HG03159 (cell line): ENCODE results near the gene MCTP1.
"Not testable (repeated sequence)": the region's sequence is repeated elsewhere in the genome, so short reads cannot be mapped to it uniquely, and the experiment has no call there.

Experiments
- ATAC-seq: cut with Tn5 transposase; IDR thresholded peaks from one replicate; pipeline ENCODE4 v1.9.1; 2021; ENCODE audit warnings: mild to moderate bottlenecking, moderate library complexity; ENCODE audit not compliant: unreplicated experiment

Gene MCTP1

GRCh38 chr5:95191330-95191729 lies 93.6 kb downstream of the MCTP1 start:
- ATAC-seq, result peak; percentile 93

DNA sequence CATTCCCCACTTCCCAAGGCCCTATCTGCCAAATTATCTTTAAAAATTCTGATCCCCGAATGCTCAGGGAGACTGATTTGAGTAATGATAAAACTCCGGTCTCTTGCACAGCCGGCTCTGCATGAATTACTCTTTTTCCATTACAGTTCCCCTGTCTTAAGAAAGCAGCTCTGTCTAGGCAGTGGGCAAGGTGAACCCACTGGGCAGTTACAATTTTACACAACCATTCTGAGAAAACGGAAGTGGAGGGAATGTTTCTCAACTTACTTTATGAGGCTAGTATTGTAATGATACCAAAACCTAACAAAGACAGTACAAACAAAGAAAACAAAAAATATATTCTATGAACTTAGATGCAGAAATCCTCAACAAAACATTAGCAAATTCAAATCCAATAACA lies 100.0 kb downstream of the MCTP1 start:
- no peak for ATAC-seq

GRCh38 chr5:95181644-95182043 lies 103.2 kb downstream of the MCTP1 start:
- no peak for ATAC-seq

GRCh38 chr5:95178046-95178651 lies 106.7 kb downstream of the MCTP1 start:
- ATAC-seq, result no peak

DNA sequence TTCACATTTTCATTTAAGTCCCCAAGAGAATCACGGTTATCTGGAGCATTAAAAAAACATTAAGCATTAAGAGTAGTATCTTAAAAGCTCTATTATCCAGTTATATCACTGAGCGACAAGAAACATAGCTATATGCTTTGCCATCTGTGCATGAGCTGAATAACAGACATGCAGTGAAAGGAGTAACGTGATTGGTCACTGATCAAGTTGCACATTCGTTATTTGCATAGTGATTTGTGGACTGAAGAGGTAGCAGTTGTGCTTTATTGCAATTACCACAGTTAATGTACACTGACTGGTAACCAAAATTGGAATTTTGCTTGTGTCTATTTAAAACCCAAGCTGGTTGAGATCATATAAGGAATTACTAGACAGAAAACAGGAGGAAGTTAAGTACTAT lies 107.4 kb downstream of the MCTP1 start:
- no peak for ATAC-seq

DNA sequence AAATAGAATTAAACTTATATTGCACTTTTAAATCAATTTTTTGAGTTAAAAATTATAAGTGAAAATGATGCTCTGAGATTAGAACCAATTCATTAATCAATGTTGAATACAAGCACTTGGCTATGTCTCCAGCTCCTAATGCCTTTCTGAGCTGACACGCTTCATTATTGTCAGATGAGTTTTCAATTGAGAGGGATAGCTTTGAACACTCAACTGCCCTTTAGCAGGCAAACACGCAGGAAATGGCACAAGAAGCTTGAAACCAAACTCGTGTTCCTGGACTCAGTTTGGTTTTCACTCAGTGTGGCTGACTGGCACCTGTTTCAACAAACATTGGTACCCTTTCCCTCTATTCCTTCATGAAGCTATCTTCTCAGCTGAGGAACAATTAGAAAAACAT lies 109.8 kb downstream of the MCTP1 start:
- ATAC-seq, result no peak

GRCh38 chr5:95172659-95173058 lies 112.2 kb downstream of the MCTP1 start:
- ATAC-seq, result no peak

DNA sequence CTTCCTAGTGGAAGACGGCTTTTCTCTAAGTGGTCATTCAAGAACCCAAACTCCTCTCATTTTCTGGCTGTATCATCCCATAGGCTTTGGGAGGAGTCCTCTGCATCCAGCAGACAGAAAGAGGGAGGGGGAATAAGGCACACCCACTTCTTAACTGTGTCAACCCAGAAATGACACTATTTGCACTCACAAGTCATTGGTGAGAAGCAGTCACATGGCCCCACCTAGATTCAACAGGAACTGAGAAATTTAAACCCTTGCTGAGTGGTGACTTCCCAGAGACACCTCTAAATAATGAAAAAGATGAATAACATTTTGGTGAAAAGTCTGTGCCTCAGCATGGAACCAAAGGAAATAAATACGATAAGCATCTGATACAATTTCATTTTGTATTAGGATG lies 120.0 kb downstream of the MCTP1 start:
- ATAC-seq, result no peak

GRCh38 chr5:95163079-95163478 lies 121.8 kb downstream of the MCTP1 start:
- no peak for ATAC-seq

DNA sequence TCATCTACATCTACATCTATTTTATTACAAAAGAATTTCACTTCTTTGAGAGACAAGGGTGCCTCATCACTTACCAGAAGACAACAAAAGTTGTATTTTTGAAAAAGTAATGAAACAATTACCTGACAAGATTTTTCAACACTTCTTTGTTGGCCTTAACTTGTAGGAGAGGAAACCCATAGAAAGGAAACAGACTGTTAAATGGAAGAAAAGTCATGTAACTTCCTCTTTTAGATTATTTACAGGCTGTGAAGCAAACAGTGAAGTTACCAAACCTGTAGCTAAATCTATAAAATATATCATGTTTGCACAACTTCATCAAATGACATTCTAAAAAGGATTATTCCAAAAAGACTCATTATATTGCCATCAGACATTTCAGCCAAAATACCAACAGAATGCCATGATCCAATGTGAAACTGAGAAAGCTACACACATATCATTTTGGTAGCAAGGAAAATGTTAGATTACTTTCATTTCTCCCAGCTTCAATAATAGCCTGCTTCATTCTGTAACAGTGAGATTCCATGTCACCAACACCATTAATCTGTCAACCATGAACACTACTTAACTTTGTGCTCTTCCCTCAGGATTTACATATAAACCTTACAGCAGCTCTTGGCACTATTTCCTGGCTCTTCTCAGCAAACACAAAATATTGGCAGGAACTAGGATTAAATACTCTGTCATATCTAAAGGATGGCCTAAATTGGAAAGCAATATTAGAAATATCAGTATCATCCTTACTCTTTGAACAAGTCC lies 122.5 kb downstream of the MCTP1 start:
- ATAC-seq, result no peak

DNA sequence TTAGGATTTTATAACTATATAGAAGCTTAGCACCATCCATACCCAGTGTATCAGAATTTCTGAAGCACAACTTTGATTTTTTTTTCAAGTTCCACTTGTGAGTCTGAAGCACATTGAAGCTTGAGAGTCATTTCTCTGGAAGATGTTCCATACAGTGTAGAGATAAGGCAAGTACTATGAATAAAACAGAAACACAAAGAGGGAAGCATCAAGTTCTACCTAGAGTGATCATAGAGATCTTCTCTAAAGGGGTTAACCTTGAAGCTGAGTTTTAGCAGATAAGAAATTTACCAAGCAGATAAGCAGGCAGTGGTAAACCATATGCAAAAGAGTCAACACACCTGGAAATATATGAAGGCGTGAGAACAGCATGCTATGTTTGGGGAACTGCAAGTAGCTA lies 125.3 kb downstream of the MCTP1 start:
- no peak for ATAC-seq

- no peak for ATAC-seq
These were observed 129.0 kb downstream of the MCTP1 start for GRCh38 chr5:95155888-95156287.

- ATAC-seq, result no peak
These were observed 131.4 kb downstream of the MCTP1 start for GRCh38 chr5:95153511-95153910.

DNA sequence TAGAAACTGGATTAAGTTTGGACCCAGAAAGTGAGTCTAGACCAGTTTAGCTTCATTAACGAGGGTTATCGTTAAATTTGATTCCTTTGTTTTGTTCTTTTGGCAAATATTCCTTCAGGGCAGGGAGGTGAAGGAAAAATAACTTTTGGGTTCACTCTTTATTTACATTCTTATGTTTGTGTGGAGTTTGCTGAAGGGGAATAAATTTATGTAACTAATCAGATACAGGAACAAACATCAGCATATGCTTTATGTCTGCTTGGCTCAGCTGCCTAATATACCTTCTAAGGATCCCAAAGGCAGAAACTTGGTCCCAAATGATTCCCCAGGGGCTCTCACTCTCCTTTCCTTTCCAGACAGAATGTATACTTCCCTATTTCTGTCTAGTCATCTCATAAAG lies 132.4 kb downstream of the MCTP1 start:
- no peak for ATAC-seq

GRCh38 chr5:95152131-95152530 lies 132.8 kb downstream of the MCTP1 start:
- ATAC-seq, result no peak

DNA sequence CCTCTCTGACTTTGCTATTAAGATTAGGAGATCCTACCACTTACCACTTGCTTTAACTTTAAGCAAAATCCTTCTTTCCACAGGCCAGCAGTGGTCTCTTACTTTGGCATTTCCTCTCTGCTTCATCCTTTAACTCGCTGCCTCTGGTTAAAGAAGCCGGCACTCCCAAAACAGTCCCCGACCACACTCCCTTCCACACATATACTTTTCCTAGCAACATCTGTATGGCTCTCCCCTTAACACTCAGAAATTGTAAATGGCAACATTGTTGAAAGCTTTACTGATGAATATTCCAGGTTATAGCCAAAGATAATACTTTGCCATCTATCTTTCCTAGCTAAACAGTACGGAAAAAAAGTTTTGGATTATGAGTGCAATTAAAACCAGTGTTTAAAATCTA lies 133.2 kb downstream of the MCTP1 start:
- no peak for ATAC-seq

DNA sequence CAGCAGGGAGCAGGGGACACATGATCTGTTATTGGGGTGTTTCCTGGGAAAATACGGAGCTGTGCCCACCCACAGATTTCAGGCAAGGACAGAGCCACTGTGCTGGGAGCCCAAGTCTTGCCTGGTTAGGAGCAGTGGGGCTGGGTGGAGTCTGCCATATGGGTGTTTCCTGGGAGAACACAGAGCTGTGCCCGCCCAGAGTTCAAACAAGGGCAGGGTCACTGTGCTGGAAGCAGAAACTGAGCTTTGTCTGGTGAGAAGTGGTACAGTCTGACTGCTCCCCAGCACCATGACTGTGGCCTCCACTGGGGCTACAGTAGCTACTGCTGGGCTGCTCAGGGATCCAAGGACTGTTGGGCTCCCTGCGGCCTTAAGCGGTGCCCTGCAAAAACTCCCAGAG lies 135.5 kb downstream of the MCTP1 start:
- ATAC-seq, result no peak

DNA sequence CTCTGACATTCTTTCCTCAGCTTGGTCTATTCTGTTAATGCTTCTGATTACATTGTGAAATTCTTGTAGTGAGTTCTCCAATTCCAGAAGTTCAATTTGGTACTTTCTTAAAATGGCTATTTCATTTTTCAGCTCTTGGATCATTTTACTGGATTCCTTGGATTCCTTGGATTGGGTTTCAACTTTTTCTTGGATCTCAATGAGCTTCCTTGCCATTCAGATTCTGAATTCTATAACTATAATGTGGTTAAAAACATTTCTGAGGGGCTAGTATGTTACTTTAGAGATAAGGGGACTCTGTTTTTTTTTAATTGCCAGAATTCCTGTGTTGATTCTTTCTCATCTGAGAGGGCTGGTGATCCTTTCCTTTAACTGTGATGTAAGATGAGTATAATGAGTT lies 136.4 kb downstream of the MCTP1 start:
- ATAC-seq, result no peak

- not testable (repeated sequence) for ATAC-seq
These were observed 141.0 kb downstream of the MCTP1 start for GRCh38 chr5:95143858-95144257.

DNA sequence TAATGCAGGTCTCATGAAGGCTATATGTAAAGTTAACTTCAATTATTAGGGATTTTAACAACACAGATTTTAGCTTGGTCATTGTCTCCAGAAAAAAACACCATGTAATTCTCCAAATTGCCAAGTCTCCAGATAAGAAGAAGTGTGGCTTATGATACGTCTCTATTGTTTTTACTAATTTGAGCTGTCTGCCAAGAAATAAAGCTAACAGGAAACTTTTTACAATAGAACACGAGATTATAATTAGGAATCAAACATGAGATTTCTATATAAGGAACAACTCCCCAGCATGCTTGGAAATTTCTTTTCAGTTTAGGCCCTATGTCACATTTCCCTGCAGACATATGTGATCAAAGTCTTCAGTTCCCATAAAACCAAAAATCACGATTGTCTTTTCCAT lies 142.7 kb downstream of the MCTP1 start:
- ATAC-seq, result no peak

GRCh38 chr5:95141141-95141540 lies 143.8 kb downstream of the MCTP1 start:
- ATAC-seq, result no peak

DNA sequence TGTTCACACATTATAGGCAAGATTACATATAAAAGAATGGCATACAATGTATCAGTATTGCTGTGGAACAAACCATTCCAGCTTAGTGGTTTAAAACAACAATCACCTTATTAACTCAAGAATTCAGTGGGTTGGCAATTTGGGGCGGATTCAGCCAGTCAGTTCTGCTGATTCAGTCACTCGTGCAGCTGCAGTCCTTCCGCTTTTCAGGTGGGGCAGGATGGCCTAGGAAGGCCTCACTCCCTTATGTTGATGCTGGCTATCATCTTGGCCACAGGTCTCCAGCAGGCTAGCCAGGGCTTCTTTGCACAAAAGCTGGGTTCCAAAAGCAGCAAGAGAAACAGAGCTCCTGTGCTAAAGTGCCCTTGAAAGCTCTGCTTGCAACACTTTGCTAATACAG lies 150.6 kb downstream of the MCTP1 start:
- ATAC-seq, result no peak

DNA sequence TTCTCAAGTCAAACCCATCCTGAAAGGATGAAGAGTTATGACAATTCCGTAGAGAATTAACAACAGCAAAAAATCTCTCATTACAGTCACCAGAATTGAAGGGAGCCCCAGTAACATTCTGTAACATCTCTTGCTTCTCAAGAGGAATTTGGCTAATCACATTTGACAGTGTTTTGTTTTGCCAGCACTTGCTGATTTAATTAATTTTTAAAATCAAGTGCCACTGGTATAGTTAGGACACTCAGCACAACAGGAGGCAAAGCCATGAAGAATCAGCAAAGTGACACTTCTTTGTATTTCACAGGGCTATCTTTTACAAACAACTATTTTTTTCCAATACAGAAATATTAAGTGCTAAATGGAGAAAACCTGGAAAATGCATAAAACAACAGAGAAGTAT lies 152.8 kb downstream of the MCTP1 start:
- ATAC-seq, result no peak
